ENCODE measurements around the gene EZH1.

The EZH1 gene

GRCh38 chr17:42659079-42659931 is 85.5 kb downstream of the EZH1 start, which contains the start of gene TUBG2:
TSS of gene TUBG2 (plus strand) at chr17:42659284. CDS start at chr17:42659504, 220 bp downstream.
- Histone ChIP-seq H3K36me3 (ENCODE audit: control insufficient read depth in 5 of 5, insufficient read depth in 5 of 5, low read length in 5 of 5) (peaks cover 2 to 17% (median 9%) of the 10 kb centered on the region in 5 donors), H3K27ac (ENCODE audit: low read depth, low read length) (no peak within 1 kb of the TSS), H3K4me3 (ENCODE audit: low read depth in 1 of 5, low read length in 5 of 5) (peak within 1 kb of the TSS; percentile 78 to 83 (median 81)), H3K9me3 (ENCODE audit: control insufficient read depth in 5 of 5, low read length in 5 of 5) (no peaks in the 10 kb centered on the region), H3K4me1 (ENCODE audit: control insufficient read depth in 5 of 5, insufficient read depth in 5 of 5, low read length in 5 of 5) (peaks cover 0 to 25% (median 19%) of the 10 kb centered on the region in 5 donors), H3K27me3 (ENCODE audit: control insufficient read depth in 5 of 5, insufficient read depth in 4 of 5, low read length in 5 of 5) (no peaks in the 10 kb centered on the region), H3K9ac (ENCODE audit: low read length in 5 of 5) (peak within 1 kb of the TSS; percentile 16 to 76 (median 75))

- H3K27ac ChIP-seq (ENCODE audit: low read depth, low read length), result no peak overlapping the region
- no peak overlapping the region for H3K4me3 ChIP-seq (ENCODE audit: low read depth in 1 of 5, low read length in 5 of 5)
Measured at GRCh38 chr17:42657824-42658588, 86.8 kb downstream of the EZH1 start.

GRCh38 chr17:42655528-42655927 is 89.3 kb downstream of the EZH1 start:
- Histone ChIP-seq H3K27ac (ENCODE audit: low read depth, low read length) (no peak overlapping the region), H3K36me3 (ENCODE audit: control insufficient read depth in 5 of 5, insufficient read depth in 5 of 5, low read length in 5 of 5) (no peaks in the 10 kb centered on the region), H3K9ac (ENCODE audit: low read length in 5 of 5) (no peak overlapping the region), H3K4me1 (ENCODE audit: control insufficient read depth in 5 of 5, insufficient read depth in 5 of 5, low read length in 5 of 5) (peaks cover 0 to 34% (median 30%) of the 10 kb centered on the region in 5 donors), H3K27me3 (ENCODE audit: control insufficient read depth in 5 of 5, insufficient read depth in 4 of 5, low read length in 5 of 5) (no peaks in the 10 kb centered on the region), H3K4me3 (ENCODE audit: low read depth in 1 of 5, low read length in 5 of 5) (no peak overlapping the region), H3K9me3 (ENCODE audit: control insufficient read depth in 5 of 5, low read length in 5 of 5) (no peaks in the 10 kb centered on the region)

More at GRCh38 chr17:42657824-42658588, 86.8 kb downstream of the EZH1 start:
- Histone ChIP-seq H3K4me1 (ENCODE audit: control insufficient read depth in 5 of 5, insufficient read depth in 5 of 5, low read length in 5 of 5) (peaks cover 0 to 38% (median 30%) of the 10 kb centered on the region in 5 donors), H3K27me3 (ENCODE audit: control insufficient read depth in 5 of 5, insufficient read depth in 4 of 5, low read length in 5 of 5) (no peaks in the 10 kb centered on the region), H3K9me3 (ENCODE audit: control insufficient read depth in 5 of 5, low read length in 5 of 5) (no peaks in the 10 kb centered on the region), H3K9ac (ENCODE audit: low read length in 5 of 5) (no peak overlapping the region), H3K36me3 (ENCODE audit: control insufficient read depth in 5 of 5, insufficient read depth in 5 of 5, low read length in 5 of 5) (peaks cover 0 to 13% (median 7%) of the 10 kb centered on the region in 5 donors)

GRCh38 chr17:42653179-42654124 is 91.4 kb downstream of the EZH1 start:
- no peaks in the 10 kb centered on the region for H3K36me3 ChIP-seq (ENCODE audit: control insufficient read depth in 5 of 5, insufficient read depth in 5 of 5, low read length in 5 of 5)
- H3K27me3 ChIP-seq (ENCODE audit: control insufficient read depth in 5 of 5, insufficient read depth in 4 of 5, low read length in 5 of 5), result no peaks in the 10 kb centered on the region
- H3K9me3 ChIP-seq (ENCODE audit: control insufficient read depth in 5 of 5, low read length in 5 of 5), result no peaks in the 10 kb centered on the region
- H3K4me1 ChIP-seq (ENCODE audit: control insufficient read depth in 5 of 5, insufficient read depth in 5 of 5, low read length in 5 of 5), result peaks cover 0 to 16% (median 14%) of the 10 kb centered on the region in 5 donors
- peak overlapping the region; percentile 92 for H3K27ac ChIP-seq (ENCODE audit: low read depth, low read length)
- H3K9ac ChIP-seq (ENCODE audit: low read length in 5 of 5), result peak overlapping the region; percentile 62 to 89 (median 75)
- peak overlapping the region; percentile 56 to 75 (median 62) for H3K4me3 ChIP-seq (ENCODE audit: low read depth in 1 of 5, low read length in 5 of 5)

GRCh38 chr17:42651392-42651791 is 93.4 kb downstream of the EZH1 start:
- Histone ChIP-seq H3K9me3 (ENCODE audit: control insufficient read depth in 5 of 5, low read length in 5 of 5) (no peaks in the 10 kb centered on the region), H3K4me3 (ENCODE audit: low read depth in 1 of 5, low read length in 5 of 5) (no peak overlapping the region), H3K4me1 (ENCODE audit: control insufficient read depth in 5 of 5, insufficient read depth in 5 of 5, low read length in 5 of 5) (peaks cover 0 to 16% (median 14%) of the 10 kb centered on the region in 5 donors), H3K9ac (ENCODE audit: low read length in 5 of 5) (no peak overlapping the region), H3K36me3 (ENCODE audit: control insufficient read depth in 5 of 5, insufficient read depth in 5 of 5, low read length in 5 of 5) (no peaks in the 10 kb centered on the region), H3K27me3 (ENCODE audit: control insufficient read depth in 5 of 5, insufficient read depth in 4 of 5, low read length in 5 of 5) (no peaks in the 10 kb centered on the region), H3K27ac (ENCODE audit: low read depth, low read length) (no peak overlapping the region)

Data from subcutaneous abdominal adipose tissue (tissue), 5 donors.